Kidney epithelial cell (primary cell): Measurements from ENCODE around the gene REV3L. TPM values are rescaled to one million over a fixed set of nuclear protein-coding genes. Genes with fewer than 3 reads are reported as not detected.

Experiments used
- DNase-seq: peaks from one replicate; pipeline ENCODE4 v3.0.0-alpha.2; 2010; ENCODE audit warnings: low read depth
- H3K27me3 ChIP-seq: 2 replicates; pipeline ENCODE4 v1.6.0; 2011; ENCODE audit warnings: low read length; ENCODE audit not compliant: control insufficient read depth, insufficient read depth
- H3K36me3 ChIP-seq: 2 replicates; pipeline ENCODE4 v1.5.1; 2011; ENCODE audit warnings: low read length; ENCODE audit not compliant: control insufficient read depth, insufficient read depth
- H3K4me3 ChIP-seq: 2 replicates; pipeline ENCODE4 v1.5.1; 2011; ENCODE audit warnings: low read depth, mild to moderate bottlenecking, control low read depth, low read length
- CTCF ChIP-seq: IDR thresholded peaks from 2 replicates; pipeline ENCODE4 v1.5.1; 2011; ENCODE audit warnings: mild to moderate bottlenecking, moderate library complexity, low read length, control low read depth, inconsistent platforms; ENCODE audit not compliant: insufficient read depth, poor library complexity, severe bottlenecking
- total RNA-seq: library from RNA; depleted of rRNA; stranded (reverse); fragments of >200 nt; gene quantifications from 2 replicates; pipeline ENCODE4 v1.2.3, GENCODE V29; 2015

The REV3L gene
- total RNA-seq, 1 donor from 2014 or later: 35.7 TPM

DNA sequence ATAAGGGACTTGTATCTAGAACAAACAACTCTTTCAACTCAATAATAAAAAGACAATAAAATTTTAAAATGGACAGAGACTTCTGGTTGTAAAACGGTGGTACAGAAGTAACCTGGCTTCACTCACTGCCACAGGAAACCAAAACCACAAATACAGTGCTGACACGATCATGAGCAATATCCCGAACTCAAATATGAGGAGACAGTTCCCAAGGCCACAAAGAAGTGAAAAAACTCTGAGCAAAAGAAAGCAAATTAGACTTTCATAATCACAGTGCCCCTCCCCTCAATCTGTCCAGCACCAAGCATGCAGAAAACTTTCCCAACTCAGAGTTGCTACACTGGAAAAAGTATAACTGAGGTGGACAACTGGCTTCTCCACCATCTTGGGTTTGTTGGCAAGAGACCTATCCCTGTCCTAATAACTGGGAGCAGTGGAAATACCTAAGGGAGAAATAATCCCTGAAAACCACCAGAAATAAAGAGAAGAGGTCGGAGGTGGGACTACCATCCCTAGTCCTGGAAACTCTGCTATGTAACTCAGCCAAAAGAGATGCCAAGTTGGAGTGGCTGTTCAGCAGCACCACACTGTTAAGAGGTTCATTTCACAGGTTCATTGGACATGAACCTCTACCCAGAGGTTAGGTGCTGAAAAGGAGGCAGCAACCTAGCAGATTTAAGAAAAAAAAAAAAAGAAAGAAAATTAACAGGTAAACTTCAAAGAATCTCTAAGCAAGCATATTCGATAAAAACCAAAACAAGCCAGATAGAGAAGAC, 55.5 kb downstream of the REV3L start:
- no peak for TF ChIP-seq CTCF
- Histone ChIP-seq H3K4me3 (no peak overlapping the region), H3K27me3 (no peaks in the 10 kb centered on the region), H3K36me3 (no peaks in the 10 kb centered on the region)
- peak; percentile 38 for DNase-seq

- Histone ChIP-seq H3K4me3 (no peak overlapping the region), H3K36me3 (no peaks in the 10 kb centered on the region), H3K27me3 (no peaks in the 10 kb centered on the region)
- TF ChIP-seq CTCF: no peak
- DNase-seq: no peak
Observed at GRCh38 chr6:111423960-111424846, 58.8 kb downstream of the REV3L start.

- Histone ChIP-seq H3K4me3 (no peak overlapping the region), H3K27me3 (no peaks in the 10 kb centered on the region), H3K36me3 (no peaks in the 10 kb centered on the region)
- TF ChIP-seq CTCF: no peak
- no peak for DNase-seq
Observed at GRCh38 chr6:111423055-111423633, 59.9 kb downstream of the REV3L start.

GRCh38 chr6:111418971-111419693, 63.9 kb downstream of the REV3L start:
- H3K27me3 ChIP-seq: no peaks in the 10 kb centered on the region
- no peaks in the 10 kb centered on the region for H3K36me3 ChIP-seq
- peak; percentile 16 for DNase-seq
- H3K4me3 ChIP-seq: no peak overlapping the region
- no peak for TF ChIP-seq CTCF

GRCh38 chr6:111417946-111418345, 65.1 kb downstream of the REV3L start:
- H3K4me3 ChIP-seq: no peak overlapping the region
- no peaks in the 10 kb centered on the region for H3K36me3 ChIP-seq
- TF ChIP-seq CTCF: no peak
- H3K27me3 ChIP-seq: no peaks in the 10 kb centered on the region
- no peak for DNase-seq
